Spinal cord (tissue), 10 donors: ENCODE results near the gene ZNF618. TPM values are rescaled to one million over a fixed set of nuclear protein-coding genes. Genes with fewer than 3 reads are reported as not detected.

Experiments
- DNase-seq, 6 donors: peaks; one replicate each; pipeline versions ENCODE4 v3.0.0 to v3.0.0-alpha.2; 2013 to 2015; ENCODE audit warnings: low spot score in 6 of 6, low read depth in 4 of 6
- H3K27ac ChIP-seq: one replicate; pipeline ENCODE4 v1.5.1; 2013; ENCODE audit warnings: low read depth, low read length, control low read depth
- H3K27me3 ChIP-seq: one replicate; pipeline ENCODE4 v1.6.1; 2013; ENCODE audit warnings: low read length; ENCODE audit not compliant: control insufficient read depth, insufficient read depth
- H3K36me3 ChIP-seq: one replicate; pipeline ENCODE4 v1.6.1; 2013; ENCODE audit warnings: low read length; ENCODE audit not compliant: control insufficient read depth, insufficient read depth
- H3K4me1 ChIP-seq: one replicate; pipeline ENCODE4 v1.6.1; 2013; ENCODE audit warnings: low read length; ENCODE audit not compliant: control insufficient read depth, insufficient read depth
- H3K4me3 ChIP-seq: one replicate; pipeline ENCODE4 v1.5.1; 2013; ENCODE audit warnings: low read depth, low read length, control low read depth
- H3K9me3 ChIP-seq: one replicate; pipeline ENCODE4 v1.6.1; 2013; ENCODE audit warnings: low read length; ENCODE audit not compliant: control insufficient read depth, insufficient read depth
- WGBS: methylation state at CpG from one replicate; pipeline ENCODE4 v1.1.5; 2013; ENCODE audit warnings: missing lambda C conversion rate; ENCODE audit not compliant: insufficient coverage; 5-methylcytosine and 5-hydroxymethylcytosine counted together
- polyA plus RNA-seq, 2 donors: library from polyadenylated mRNA; unstranded; fragments of 120-200 nt; gene quantifications; one replicate each; pipeline ENCODE4 v1.2.1, GENCODE V29; 2013; ENCODE audit not compliant: insufficient read length in 2 of 2
- total RNA-seq, 2 donors: library from RNA; depleted of rRNA in 1 of 2; stranded (reverse); fragments of 120-200 nt in 1 of 2; fragments of >200 nt in 1 of 2; gene quantifications; one replicate each; pipeline versions ENCODE4 v1.2.3 to v1.2.4, GENCODE V29; 2013 to 2014
- donor health status: healthy.

ZNF618 gene
- total and polyA plus RNA-seq, 4 donors: 7.7 to 17.0 (median 15.4) TPM

GRCh38 chr9:113890704-113891103 is 14.6 kb downstream of the ZNF618 start:
- Histone ChIP-seq H3K4me1 (peaks cover 11% of the 10 kb centered on the region), H3K9me3 (peaks cover 2% of the 10 kb centered on the region), H3K27me3 (no peaks in the 10 kb centered on the region), H3K27ac (no peak overlapping the region), H3K4me3 (no peak overlapping the region), H3K36me3 (no peaks in the 10 kb centered on the region)
- DNase-seq: no peak
- WGBS: no CpG with 5 or more reads among the region's 2 CpGs

- H3K4me1 ChIP-seq: peaks cover 6% of the 10 kb centered on the region
- WGBS: 95% methylated on average over 2 of the region's 6 CpGs
Observed at GRCh38 chr9:113892861-113893491, 16.9 kb downstream of the ZNF618 start.

GRCh38 chr9:113894166-113894565 is 18.1 kb downstream of the ZNF618 start:
- H3K4me3 ChIP-seq: no peak overlapping the region

More at GRCh38 chr9:113892861-113893491, 16.9 kb downstream of the ZNF618 start:
- Histone ChIP-seq H3K9me3 (peaks cover 3% of the 10 kb centered on the region), H3K4me3 (no peak overlapping the region), H3K27ac (no peak overlapping the region), H3K27me3 (no peaks in the 10 kb centered on the region), H3K36me3 (no peaks in the 10 kb centered on the region)
- DNase-seq: no peak

GRCh38 chr9:113895526-113895925 is 19.4 kb downstream of the ZNF618 start:
- WGBS: 86% methylated on average over 1 of the region's 3 CpGs
- DNase-seq: no peak
- no peaks in the 10 kb centered on the region for H3K27me3 ChIP-seq
- H3K4me3 ChIP-seq: no peak overlapping the region
- peaks cover 2% of the 10 kb centered on the region for H3K36me3 ChIP-seq
- no peaks in the 10 kb centered on the region for H3K4me1 ChIP-seq
- H3K27ac ChIP-seq: no peak overlapping the region
- H3K9me3 ChIP-seq: peaks cover 1% of the 10 kb centered on the region

More at GRCh38 chr9:113894166-113894565, 18.1 kb downstream of the ZNF618 start:
- no peaks in the 10 kb centered on the region for H3K36me3 ChIP-seq
- 100% methylated on average over 1 of the region's 1 CpG for WGBS
- H3K27me3 ChIP-seq: no peaks in the 10 kb centered on the region
- H3K9me3 ChIP-seq: peaks cover 3% of the 10 kb centered on the region
- no peak overlapping the region for H3K27ac ChIP-seq
- no peaks in the 10 kb centered on the region for H3K4me1 ChIP-seq
- DNase-seq: no peak

GRCh38 chr9:113896713-113897112 is 20.6 kb downstream of the ZNF618 start:
- no peaks in the 10 kb centered on the region for H3K27me3 ChIP-seq
- H3K4me3 ChIP-seq: no peak overlapping the region
- DNase-seq: no peak
- H3K4me1 ChIP-seq: peaks cover 8% of the 10 kb centered on the region
- H3K27ac ChIP-seq: no peak overlapping the region
- H3K36me3 ChIP-seq: peaks cover 7% of the 10 kb centered on the region
- H3K9me3 ChIP-seq: peaks cover 1% of the 10 kb centered on the region

- 85% methylated on average over 2 of the region's 3 CpGs for WGBS
- no peak for DNase-seq
Observed at GRCh38 chr9:113898151-113898550, 22.0 kb downstream of the ZNF618 start.

GRCh38 chr9:113898596-113898995 is 22.5 kb downstream of the ZNF618 start:
- H3K27ac ChIP-seq: no peak overlapping the region
- no peaks in the 10 kb centered on the region for H3K27me3 ChIP-seq
- peaks cover 8% of the 10 kb centered on the region for H3K4me1 ChIP-seq
- H3K9me3 ChIP-seq: peaks cover 1% of the 10 kb centered on the region
- H3K4me3 ChIP-seq: no peak overlapping the region
- no peak for DNase-seq
- 100% methylated on average over 3 of the region's 4 CpGs for WGBS
- peaks cover 7% of the 10 kb centered on the region for H3K36me3 ChIP-seq

More at GRCh38 chr9:113898151-113898550, 22.0 kb downstream of the ZNF618 start:
- Histone ChIP-seq H3K9me3 (peaks cover 1% of the 10 kb centered on the region), H3K4me3 (no peak overlapping the region), H3K36me3 (peaks cover 7% of the 10 kb centered on the region), H3K4me1 (peaks cover 8% of the 10 kb centered on the region), H3K27ac (no peak overlapping the region), H3K27me3 (no peaks in the 10 kb centered on the region)

- H3K27me3 ChIP-seq: no peaks in the 10 kb centered on the region
- H3K27ac ChIP-seq: no peak overlapping the region
- DNase-seq: no peak
- H3K9me3 ChIP-seq: peaks cover 4% of the 10 kb centered on the region
- 91% methylated on average over 5 of the region's 6 CpGs for WGBS
- peaks cover 7% of the 10 kb centered on the region for H3K36me3 ChIP-seq
- H3K4me3 ChIP-seq: no peak overlapping the region
- peaks cover 8% of the 10 kb centered on the region for H3K4me1 ChIP-seq
Observed at GRCh38 chr9:113899205-113899604, 23.1 kb downstream of the ZNF618 start.

GRCh38 chr9:113901221-113901688 is 25.1 kb downstream of the ZNF618 start:
- H3K36me3 ChIP-seq: peaks cover 7% of the 10 kb centered on the region
- 50% methylated on average over 17 of the region's 17 CpGs for WGBS
- H3K27me3 ChIP-seq: no peaks in the 10 kb centered on the region
- peaks cover 8% of the 10 kb centered on the region for H3K4me1 ChIP-seq
- peaks cover 5% of the 10 kb centered on the region for H3K9me3 ChIP-seq
- no peak overlapping the region for H3K27ac ChIP-seq
- peak in 2 of 6 donors; percentile 84 to 91 for DNase-seq
- no peak overlapping the region for H3K4me3 ChIP-seq

GRCh38 chr9:113903514-113904077 is 27.5 kb downstream of the ZNF618 start:
- peaks cover 3% of the 10 kb centered on the region for H3K9me3 ChIP-seq
- H3K36me3 ChIP-seq: peaks cover 7% of the 10 kb centered on the region
- WGBS: 90% methylated on average over 2 of the region's 4 CpGs
- peaks cover 8% of the 10 kb centered on the region for H3K4me1 ChIP-seq
- H3K27me3 ChIP-seq: no peaks in the 10 kb centered on the region
- no peak for DNase-seq
- H3K4me3 ChIP-seq: no peak overlapping the region
- H3K27ac ChIP-seq: no peak overlapping the region
